Mucosa of descending colon (tissue), 3 donors: ENCODE measurements around the gene SHBG. TPM values are rescaled to one million over a fixed set of nuclear protein-coding genes. Genes with fewer than 3 reads are reported as not detected.

Experiments used
- ATAC-seq: fragments of 200-7000 bp; cut with Tn5 transposase; one replicate; pipeline ENCODE4 v1.9.1; 2020; ENCODE audit warnings: mild to moderate bottlenecking, moderate library complexity
- DNase-seq, 3 donors: peaks; one replicate each; pipeline ENCODE4 v3.0.0-alpha.2; 2020
- H3K36me3 ChIP-seq: fragments of 200-600 bp; one replicate; pipeline ENCODE4 v1.8.0; 2021; ENCODE audit warnings: low read depth, mild to moderate bottlenecking
- H3K4me1 ChIP-seq: fragments of 200-600 bp; one replicate; pipeline ENCODE4 v1.8.0; 2021; ENCODE audit warnings: low read depth, mild to moderate bottlenecking
- H3K4me3 ChIP-seq: fragments of 200-600 bp; one replicate; pipeline ENCODE4 v1.8.0; 2021; ENCODE audit warnings: mild to moderate bottlenecking
- H3K9me3 ChIP-seq: fragments of 200-600 bp; one replicate; pipeline ENCODE4 v1.8.0; 2021; ENCODE audit warnings: mild to moderate bottlenecking
- intact Hi-C, 2 donors: fragments of 100-400 bp; cut with DNase I in 1 of 2; cut with micrococcal nuclease in 1 of 2; formaldehyde crosslinking; loops; one replicate each; pipeline versions ENCODE4 v1.11.0 to v1.11.1; 2022; cut with DNase I, micrococcal nuclease
- long read RNA-seq, 2 donors: library from polyadenylated mRNA; unstranded; transcript quantifications; one replicate each; pipeline ENCODE4 v2.0.0, GENCODE V29; 2019 to 2021
- total RNA-seq, 3 donors: library from RNA; stranded (reverse); fragmentation: NEBNext Ultra II Directional in 2 of 3; extraction: Animal tissue kit (Norgen Biotek cat#: 25700) in 2 of 3; gene quantifications; one replicate each; pipeline versions ENCODE4 v1.2.1 to v1.2.4, GENCODE V29; 2021 to 2023
- TF ChIP-seq, protein P1 (sequence below): fragments of 200-600 bp; IDR thresholded peaks from one replicate; pipeline ENCODE4 v1.8.0; 2022; ENCODE audit warnings: antibody characterized with exemption, mild to moderate bottlenecking
- donor health status: DM: no; HTN: no; CAD: no; lungs with moderate emphysema.
- donor health status: DM: no; HTN: no; CAD: no.
- donor health status: DM: no; HTN: yes; CAD: no.

The SHBG gene, protein sequence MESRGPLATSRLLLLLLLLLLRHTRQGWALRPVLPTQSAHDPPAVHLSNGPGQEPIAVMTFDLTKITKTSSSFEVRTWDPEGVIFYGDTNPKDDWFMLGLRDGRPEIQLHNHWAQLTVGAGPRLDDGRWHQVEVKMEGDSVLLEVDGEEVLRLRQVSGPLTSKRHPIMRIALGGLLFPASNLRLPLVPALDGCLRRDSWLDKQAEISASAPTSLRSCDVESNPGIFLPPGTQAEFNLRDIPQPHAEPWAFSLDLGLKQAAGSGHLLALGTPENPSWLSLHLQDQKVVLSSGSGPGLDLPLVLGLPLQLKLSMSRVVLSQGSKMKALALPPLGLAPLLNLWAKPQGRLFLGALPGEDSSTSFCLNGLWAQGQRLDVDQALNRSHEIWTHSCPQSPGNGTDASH
- total RNA-seq: under 1 TPM in 2 of 3 donors, not detected in 1; 0.25 to 0.89 TPM
- long read RNA-seq, donor 1, partial matches to known transcripts: 0 of 1 reads
- long read RNA-seq, donor 1, other reads (novel, unspliced or antisense): 1 of 1 reads
- long read RNA-seq, donor 2: 0 reads

DNA sequence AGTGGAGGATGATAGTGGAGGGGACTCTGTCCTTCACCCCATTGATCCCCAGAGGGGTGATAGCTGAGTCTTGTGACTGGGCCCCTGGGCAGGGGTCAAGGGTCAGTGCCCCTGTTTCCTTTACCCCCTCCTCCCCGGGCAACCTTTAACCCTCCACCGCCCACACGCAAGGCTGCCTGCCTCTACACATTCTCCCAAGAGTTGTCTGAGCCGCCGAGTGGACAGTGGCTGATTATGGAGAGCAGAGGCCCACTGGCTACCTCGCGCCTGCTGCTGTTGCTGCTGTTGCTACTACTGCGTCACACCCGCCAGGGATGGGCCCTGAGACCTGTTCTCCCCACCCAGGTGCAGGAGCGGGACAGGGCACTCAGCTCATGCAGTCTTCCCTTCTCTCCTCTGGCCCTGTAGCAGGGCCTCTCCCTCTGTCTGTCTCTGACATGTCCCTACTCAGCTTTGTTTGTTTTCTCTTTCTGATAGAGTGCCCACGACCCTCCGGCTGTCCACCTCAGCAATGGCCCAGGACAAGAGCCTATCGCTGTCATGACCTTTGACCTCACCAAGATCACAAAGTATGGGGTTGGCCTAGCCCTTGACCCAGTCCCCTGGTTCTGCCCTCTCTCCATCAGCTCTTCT, at the start of gene SHBG:
Gene SHBG (plus strand): TSS at position 197 of the 633 bp plus-strand sequence. CDS start 38 bp downstream, at position 235.
- Histone ChIP-seq H3K36me3 (no peaks in the 10 kb centered on the region), H3K4me1 (peaks cover 9% of the 10 kb centered on the region), H3K4me3 (no peak within 1 kb of the TSS), H3K9me3 (no peaks in the 10 kb centered on the region)
- intact Hi-C loops: loop anchor here in 1 of 2 donors (10.0 kb wide), 1 partner anchor 55 kb away; the partner anchor contains the start of genes TP53 and WRAP53
- DNase-seq: no peak
- no peak for ATAC-seq
- TF ChIP-seq, protein P1, sequence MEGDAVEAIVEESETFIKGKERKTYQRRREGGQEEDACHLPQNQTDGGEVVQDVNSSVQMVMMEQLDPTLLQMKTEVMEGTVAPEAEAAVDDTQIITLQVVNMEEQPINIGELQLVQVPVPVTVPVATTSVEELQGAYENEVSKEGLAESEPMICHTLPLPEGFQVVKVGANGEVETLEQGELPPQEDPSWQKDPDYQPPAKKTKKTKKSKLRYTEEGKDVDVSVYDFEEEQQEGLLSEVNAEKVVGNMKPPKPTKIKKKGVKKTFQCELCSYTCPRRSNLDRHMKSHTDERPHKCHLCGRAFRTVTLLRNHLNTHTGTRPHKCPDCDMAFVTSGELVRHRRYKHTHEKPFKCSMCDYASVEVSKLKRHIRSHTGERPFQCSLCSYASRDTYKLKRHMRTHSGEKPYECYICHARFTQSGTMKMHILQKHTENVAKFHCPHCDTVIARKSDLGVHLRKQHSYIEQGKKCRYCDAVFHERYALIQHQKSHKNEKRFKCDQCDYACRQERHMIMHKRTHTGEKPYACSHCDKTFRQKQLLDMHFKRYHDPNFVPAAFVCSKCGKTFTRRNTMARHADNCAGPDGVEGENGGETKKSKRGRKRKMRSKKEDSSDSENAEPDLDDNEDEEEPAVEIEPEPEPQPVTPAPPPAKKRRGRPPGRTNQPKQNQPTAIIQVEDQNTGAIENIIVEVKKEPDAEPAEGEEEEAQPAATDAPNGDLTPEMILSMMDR: no peak

DNA sequence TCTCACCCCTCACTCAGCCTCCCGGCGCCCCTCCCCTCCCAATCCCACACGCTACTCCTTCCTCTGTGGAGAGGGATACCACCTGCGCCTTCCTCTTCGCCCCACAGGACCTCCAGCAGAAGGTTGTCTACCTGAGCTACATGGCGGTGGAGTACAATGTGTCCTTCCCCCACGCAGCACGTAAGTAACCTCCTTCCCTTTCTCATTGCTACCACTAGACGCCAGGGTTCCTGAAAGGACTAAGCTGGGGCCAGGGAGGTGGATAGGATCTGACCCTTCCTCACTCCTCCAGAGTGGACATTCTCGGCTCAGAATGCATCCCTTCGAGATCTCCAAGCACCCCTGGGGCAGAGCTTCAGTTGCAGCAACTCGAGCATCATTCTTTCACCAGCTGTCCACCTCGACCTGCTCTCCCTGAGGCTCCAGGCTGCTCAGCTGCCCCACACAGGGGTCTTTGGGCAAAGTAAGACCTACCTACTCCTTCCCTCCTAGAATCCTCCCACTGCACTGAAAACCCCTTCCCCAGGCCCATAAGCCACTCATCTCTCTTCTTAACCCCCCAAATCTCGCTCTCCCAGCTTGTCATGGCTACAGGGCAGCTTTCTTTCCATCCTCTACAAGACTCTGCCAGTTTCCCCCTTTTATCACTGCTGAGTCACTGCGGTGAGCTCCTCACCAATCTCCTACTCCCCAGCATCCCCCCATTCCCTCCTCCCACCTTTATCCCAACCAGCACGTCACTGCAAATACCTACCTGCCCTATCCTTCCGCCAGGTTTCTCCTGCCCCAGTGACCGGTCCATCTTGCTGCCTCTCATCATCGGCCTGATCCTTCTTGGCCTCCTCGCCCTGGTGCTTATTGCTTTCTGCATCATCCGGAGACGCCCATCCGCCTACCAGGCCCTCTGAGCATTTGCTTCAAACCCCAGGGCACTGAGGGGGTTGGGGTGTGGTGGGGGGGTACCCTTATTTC, 49.0 kb upstream of the SHBG start:
- H3K4me1 ChIP-seq: peaks cover 31% of the 10 kb centered on the region
- DNase-seq (no peak), ATAC-seq (no peak)
- TF ChIP-seq, protein P1: no peak
- H3K9me3 ChIP-seq: no peaks in the 10 kb centered on the region
- H3K4me3 ChIP-seq: no peak overlapping the region
- H3K36me3 ChIP-seq: peaks cover 28% of the 10 kb centered on the region
- intact Hi-C loops: no loop called here

DNA sequence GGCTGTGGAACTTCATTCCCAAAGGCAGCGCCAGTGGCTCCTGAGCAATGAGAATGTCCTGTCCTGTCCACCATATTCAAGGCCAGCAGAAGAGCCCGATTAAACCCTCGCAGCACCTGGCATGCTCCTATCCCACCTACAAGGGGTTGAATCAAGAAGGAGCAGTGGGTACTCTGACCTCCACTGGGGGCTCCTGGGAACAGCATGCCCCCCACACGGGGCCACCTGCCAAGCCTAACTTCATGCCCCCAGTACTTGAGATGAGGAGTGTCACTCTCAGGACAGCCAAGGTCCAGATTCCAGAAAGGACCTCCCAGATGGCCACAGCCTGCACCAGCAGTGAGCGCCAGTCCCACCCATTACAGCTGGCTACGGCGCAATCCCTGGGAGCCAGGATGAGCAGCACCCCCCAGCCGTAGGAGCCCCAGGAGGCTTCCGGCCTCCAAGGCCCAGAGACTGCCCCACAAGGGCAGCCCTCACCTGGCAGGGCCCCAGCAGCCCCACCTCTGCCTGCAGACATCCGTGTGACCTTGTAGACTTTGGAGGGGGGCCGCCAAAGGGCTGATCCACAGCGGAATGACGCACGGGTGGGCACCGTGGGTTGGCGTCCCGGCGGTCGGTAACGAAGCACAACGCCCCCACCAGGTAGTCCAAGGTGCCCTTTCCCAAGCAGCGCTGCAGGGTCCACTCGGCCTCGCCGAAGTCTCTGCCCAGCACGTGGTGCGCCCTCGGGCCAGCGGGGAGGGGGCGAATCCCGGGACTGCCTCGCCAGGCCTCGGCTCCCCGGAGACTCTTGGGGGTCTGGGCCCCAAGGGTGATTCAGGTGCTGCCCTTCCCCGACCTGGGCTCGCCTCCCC, 47.3 kb upstream of the SHBG start:
- Histone ChIP-seq H3K9me3 (no peaks in the 10 kb centered on the region), H3K4me1 (peaks cover 31% of the 10 kb centered on the region)
- intact Hi-C loops: no loop called here

DNA sequence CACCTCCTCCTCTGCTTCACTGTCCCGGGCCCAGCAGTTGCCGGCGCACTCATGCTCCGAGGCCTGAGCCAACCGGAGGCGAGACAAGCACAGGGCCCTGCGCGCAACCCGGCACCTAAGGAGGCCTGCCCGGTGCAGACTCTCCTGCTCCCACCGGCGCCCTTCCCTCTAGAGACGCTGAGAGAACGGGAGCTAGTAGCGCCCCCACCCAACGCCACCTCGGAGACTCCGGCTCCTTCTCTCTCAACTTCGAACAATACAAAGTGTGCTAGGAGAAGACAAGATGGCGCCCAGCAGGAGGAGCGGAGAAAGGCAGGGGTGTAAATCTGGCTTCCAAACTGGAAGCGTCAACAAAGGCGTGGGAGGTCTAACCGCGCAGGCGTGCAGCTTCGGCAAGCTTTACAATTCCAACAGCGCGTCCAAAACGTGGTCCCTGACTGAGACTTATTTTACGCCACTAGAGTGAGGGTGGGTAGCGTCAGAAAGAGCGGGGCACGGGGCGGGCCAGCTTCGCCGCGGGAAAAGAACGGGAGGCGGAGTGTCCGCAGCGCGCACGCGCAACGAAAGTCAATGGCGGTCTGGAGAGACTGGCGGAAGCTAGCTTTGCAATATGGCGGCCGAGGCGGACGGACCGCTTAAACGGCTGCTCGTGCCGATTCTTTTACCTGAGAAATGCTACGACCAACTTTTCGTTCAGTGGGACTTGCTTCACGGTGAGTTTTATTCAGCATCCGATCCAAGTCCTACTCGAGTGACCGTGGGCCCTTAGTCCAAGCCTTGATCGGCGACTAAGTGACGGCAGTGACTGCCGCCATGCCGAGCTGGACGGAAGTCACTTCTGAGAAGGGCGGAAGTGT, 46.5 kb upstream of the SHBG start, which contains the start of gene MPDU1:
Gene MPDU1 (plus strand): TSS at position 600 of the 857 bp plus-strand sequence. CDS start 11 bp downstream, at position 611.
- Histone ChIP-seq H3K9me3 (no peaks in the 10 kb centered on the region), H3K36me3 (peaks cover 13% of the 10 kb centered on the region), H3K4me3 (peak within 1 kb of the TSS; percentile 44), H3K4me1 (peaks cover 26% of the 10 kb centered on the region)
- intact Hi-C loops: no loop called here
- TF ChIP-seq, protein P1: no peak
- ATAC-seq: peak; percentile 86
- peak; percentile 95 to 98 (median 97) for DNase-seq

More for the DNA sequence above, 47.3 kb upstream of the SHBG start:
- DNase-seq (peak in 2 of 3 donors; percentile 42 to 79), ATAC-seq (no peak)
- H3K36me3 ChIP-seq: peaks cover 20% of the 10 kb centered on the region
- no peak overlapping the region for H3K4me3 ChIP-seq
- TF ChIP-seq, protein P1: no peak
